NB4 (cell line): ENCODE measurements around the gene PLCH1.

Experiments
- MYC ChIP-seq: IDR thresholded peaks from 2 replicates; pipeline ENCODE4 v1.6.1; 2011; ENCODE audit warnings: low read depth, low read length
- POLR2A ChIP-seq: IDR thresholded peaks from 2 replicates; pipeline ENCODE4 v1.6.1; 2011; ENCODE audit warnings: mild to moderate bottlenecking; ENCODE audit not compliant: insufficient read length; ENCODE audit errors: extremely low read depth
- TF ChIP-seq, protein P1 (sequence below): IDR thresholded peaks from one replicate; pipeline ENCODE4 v1.5.1; 2012; ENCODE audit warnings: low read depth, low read length
- TF ChIP-seq, protein P2 (sequence below): IDR thresholded peaks from 2 replicates; pipeline ENCODE4 v1.6.1; 2011; ENCODE audit warnings: low read depth, low read length

- TF ChIP-seq, protein P1, sequence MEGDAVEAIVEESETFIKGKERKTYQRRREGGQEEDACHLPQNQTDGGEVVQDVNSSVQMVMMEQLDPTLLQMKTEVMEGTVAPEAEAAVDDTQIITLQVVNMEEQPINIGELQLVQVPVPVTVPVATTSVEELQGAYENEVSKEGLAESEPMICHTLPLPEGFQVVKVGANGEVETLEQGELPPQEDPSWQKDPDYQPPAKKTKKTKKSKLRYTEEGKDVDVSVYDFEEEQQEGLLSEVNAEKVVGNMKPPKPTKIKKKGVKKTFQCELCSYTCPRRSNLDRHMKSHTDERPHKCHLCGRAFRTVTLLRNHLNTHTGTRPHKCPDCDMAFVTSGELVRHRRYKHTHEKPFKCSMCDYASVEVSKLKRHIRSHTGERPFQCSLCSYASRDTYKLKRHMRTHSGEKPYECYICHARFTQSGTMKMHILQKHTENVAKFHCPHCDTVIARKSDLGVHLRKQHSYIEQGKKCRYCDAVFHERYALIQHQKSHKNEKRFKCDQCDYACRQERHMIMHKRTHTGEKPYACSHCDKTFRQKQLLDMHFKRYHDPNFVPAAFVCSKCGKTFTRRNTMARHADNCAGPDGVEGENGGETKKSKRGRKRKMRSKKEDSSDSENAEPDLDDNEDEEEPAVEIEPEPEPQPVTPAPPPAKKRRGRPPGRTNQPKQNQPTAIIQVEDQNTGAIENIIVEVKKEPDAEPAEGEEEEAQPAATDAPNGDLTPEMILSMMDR, result no peak
- no peak for TF ChIP-seq MYC
- no peak for TF ChIP-seq POLR2A
- TF ChIP-seq, protein P2, sequence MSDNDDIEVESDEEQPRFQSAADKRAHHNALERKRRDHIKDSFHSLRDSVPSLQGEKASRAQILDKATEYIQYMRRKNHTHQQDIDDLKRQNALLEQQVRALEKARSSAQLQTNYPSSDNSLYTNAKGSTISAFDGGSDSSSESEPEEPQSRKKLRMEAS, result no peak
Measured at GRCh38 chr3:155629556-155629955, 115.3 kb downstream of the PLCH1 start.
